ENCODE data around the gene SYNE2. TPM values are rescaled to one million over a fixed set of nuclear protein-coding genes. Genes with fewer than 3 reads are reported as not detected.

Gene SYNE2
- total RNA-seq, 1 donor from 2014 or later = 145 TPM

DNA sequence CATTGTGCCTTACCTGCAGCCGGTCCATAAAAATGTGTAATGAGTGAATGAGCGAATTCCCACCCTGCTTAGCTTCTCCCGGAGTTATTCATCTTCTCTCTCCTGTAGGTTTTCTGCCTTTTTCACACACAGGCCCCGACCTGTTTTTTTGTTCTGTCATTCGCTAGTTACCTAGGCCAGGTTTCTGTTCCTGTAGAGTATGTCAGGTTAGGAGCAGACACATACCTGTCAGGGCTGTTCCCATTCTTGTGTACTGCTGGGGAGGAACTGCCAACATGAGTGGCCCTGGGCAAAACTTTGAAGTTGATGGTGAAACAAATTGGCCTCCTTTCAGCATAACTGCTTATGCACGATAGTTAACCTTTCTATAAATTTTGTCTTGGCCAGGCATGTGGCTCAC is 140.1 kb downstream of the SYNE2 start:
- no peaks in the 10 kb centered on the region for H3K27me3 ChIP-seq
- peaks cover 0 to 30% of the 10 kb centered on the region in 2 donors for H3K36me3 ChIP-seq
- intact Hi-C loops (cut with DNase I) = no loop called here
- TF ChIP-seq POLR2A (IDR thresholded peaks at IDR 0.05) (no peak), POLR2AphosphoS5 (IDR thresholded peaks at IDR 0.05; ENCODE audit: insufficient read depth in 1 of 2, low read depth in 1 of 2) (peak in 1 of 2 donors; percentile 64)
- TF ChIP-seq, protein P1, sequence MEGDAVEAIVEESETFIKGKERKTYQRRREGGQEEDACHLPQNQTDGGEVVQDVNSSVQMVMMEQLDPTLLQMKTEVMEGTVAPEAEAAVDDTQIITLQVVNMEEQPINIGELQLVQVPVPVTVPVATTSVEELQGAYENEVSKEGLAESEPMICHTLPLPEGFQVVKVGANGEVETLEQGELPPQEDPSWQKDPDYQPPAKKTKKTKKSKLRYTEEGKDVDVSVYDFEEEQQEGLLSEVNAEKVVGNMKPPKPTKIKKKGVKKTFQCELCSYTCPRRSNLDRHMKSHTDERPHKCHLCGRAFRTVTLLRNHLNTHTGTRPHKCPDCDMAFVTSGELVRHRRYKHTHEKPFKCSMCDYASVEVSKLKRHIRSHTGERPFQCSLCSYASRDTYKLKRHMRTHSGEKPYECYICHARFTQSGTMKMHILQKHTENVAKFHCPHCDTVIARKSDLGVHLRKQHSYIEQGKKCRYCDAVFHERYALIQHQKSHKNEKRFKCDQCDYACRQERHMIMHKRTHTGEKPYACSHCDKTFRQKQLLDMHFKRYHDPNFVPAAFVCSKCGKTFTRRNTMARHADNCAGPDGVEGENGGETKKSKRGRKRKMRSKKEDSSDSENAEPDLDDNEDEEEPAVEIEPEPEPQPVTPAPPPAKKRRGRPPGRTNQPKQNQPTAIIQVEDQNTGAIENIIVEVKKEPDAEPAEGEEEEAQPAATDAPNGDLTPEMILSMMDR (IDR thresholded peaks at IDR 0.05) = no peak
- H3K9me3 ChIP-seq = no peaks in the 10 kb centered on the region
- H3K4me1 ChIP-seq = no peaks in the 10 kb centered on the region
- no peak overlapping the region for H3K4me3 ChIP-seq
- H3K27ac ChIP-seq = no peak overlapping the region
- no peak for DNase-seq (ENCODE audit: extremely low spot score in 2 of 2)

DNA sequence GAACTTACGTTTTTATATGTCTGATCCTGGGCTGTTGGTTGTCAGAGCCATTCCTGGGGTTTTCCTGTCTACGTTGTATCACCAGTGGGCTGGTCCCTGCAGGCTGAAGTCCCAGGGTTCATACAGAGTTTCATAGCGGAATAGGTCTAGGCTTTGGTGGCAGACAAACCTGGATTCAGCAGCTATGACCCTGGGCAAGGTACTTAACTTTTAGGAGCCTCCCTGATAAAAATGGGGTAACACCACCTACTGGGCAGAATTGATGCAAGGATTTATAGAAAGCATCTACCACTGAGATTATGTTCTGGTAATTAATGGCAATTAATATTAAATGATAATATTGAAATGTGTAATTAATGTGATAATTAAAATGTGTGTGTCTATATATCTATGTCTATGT is 141.2 kb downstream of the SYNE2 start:
- no peak overlapping the region for H3K27ac ChIP-seq
- no peak overlapping the region for H3K4me3 ChIP-seq
- no peaks in the 10 kb centered on the region for H3K27me3 ChIP-seq
- no peak for DNase-seq (ENCODE audit: extremely low spot score in 2 of 2)
- H3K36me3 ChIP-seq = peaks cover 0 to 38% of the 10 kb centered on the region in 2 donors
- intact Hi-C loops (cut with DNase I) = no loop called here
- TF ChIP-seq POLR2AphosphoS5 (IDR thresholded peaks at IDR 0.05; ENCODE audit: insufficient read depth in 1 of 2, low read depth in 1 of 2) (no peak), POLR2A (IDR thresholded peaks at IDR 0.05) (no peak)
- TF ChIP-seq, protein P1 (IDR thresholded peaks at IDR 0.05) = no peak
- H3K4me1 ChIP-seq = no peaks in the 10 kb centered on the region
- H3K9me3 ChIP-seq = no peaks in the 10 kb centered on the region

DNA sequence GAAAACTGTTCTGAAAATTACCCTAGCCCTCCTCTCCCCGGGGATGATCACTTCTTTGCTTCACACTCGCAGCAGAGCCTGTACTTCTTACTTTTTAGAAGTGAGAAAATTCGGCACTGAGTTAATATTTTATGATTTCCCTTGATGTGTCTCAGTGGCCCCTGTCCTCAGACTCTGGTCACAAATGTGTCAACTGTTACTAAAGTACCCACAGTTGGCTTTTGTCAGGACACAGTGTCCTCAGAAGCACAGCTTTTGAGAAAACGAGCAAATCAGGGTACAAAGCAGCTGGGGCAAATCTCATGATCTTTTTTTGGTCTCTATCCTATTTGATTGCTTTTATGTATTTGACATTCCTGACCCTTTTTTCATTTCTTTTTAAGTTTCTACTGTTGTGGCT is 142.5 kb downstream of the SYNE2 start:
- Histone ChIP-seq H3K36me3 (peaks cover 0 to 51% of the 10 kb centered on the region in 2 donors), H3K27ac (no peak overlapping the region), H3K27me3 (no peaks in the 10 kb centered on the region), H3K4me3 (no peak overlapping the region), H3K4me1 (no peaks in the 10 kb centered on the region), H3K9me3 (no peaks in the 10 kb centered on the region)
- intact Hi-C loops (cut with DNase I) = no loop called here
- TF ChIP-seq POLR2AphosphoS5 (IDR thresholded peaks at IDR 0.05; ENCODE audit: insufficient read depth in 1 of 2, low read depth in 1 of 2) = no peak
- TF ChIP-seq, protein P1 (IDR thresholded peaks at IDR 0.05) = no peak
- no peak for TF ChIP-seq POLR2A (IDR thresholded peaks at IDR 0.05)
- DNase-seq (ENCODE audit: extremely low spot score in 2 of 2) = no peak

DNA sequence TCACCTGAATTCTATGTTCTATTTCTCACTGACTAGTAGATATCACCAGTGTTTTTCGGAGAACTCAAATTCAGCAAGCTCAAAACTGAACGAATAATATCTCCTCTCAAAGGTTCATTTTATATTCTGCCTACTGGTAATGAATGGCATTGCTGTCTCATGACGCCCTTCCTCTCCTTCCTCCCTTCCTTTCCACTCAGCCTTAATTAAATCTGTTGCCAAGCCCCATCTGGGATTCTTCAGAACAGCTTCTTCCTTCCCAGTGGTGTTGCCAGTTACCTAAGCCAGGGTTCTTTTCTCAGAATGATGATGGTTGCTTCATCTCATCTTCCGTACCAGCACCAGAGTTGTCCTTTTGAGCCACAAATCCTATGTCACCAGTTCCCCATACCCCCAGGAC is 143.2 kb downstream of the SYNE2 start:
- intact Hi-C loops (cut with DNase I) = no loop called here
- H3K4me3 ChIP-seq = no peak overlapping the region
- H3K27me3 ChIP-seq = no peaks in the 10 kb centered on the region
- peaks cover 0 to 53% of the 10 kb centered on the region in 2 donors for H3K36me3 ChIP-seq
- H3K9me3 ChIP-seq = no peaks in the 10 kb centered on the region
- TF ChIP-seq POLR2AphosphoS5 (IDR thresholded peaks at IDR 0.05; ENCODE audit: insufficient read depth in 1 of 2, low read depth in 1 of 2) (no peak), POLR2A (IDR thresholded peaks at IDR 0.05) (no peak)
- TF ChIP-seq, protein P1 (IDR thresholded peaks at IDR 0.05) = no peak
- no peak for DNase-seq (ENCODE audit: extremely low spot score in 2 of 2)
- no peak overlapping the region for H3K27ac ChIP-seq
- no peaks in the 10 kb centered on the region for H3K4me1 ChIP-seq

DNA sequence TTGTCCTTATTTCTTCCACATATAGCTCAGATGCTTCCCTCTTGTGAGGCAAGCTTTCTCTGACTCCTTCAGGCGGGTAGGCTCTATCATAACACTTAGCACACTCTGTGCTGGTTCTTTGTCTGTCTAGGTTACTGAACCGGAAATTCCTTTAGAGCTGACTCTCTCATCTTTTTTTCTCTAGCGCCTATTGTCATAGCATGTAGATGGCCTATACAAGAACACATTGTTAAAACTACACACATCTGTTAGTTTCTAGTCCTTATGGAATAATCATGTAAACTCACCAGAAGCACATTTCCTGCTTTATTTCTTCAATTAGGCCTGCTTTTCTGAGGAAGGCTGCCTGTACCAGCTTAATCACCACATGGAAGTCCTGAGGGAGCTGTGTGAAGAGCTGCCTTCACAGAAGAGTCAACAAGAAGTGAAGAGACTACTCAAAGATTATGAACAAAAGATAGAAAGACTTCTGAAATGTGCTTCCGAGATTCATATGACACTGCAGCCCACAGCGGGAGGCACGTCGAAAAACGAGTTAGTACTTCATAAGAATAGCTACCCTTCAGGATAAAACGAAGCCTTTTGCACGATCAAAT is 143.9 kb downstream of the SYNE2 start:
- intact Hi-C loops (cut with DNase I) = no loop called here
- TF ChIP-seq POLR2A (IDR thresholded peaks at IDR 0.05) = no peak
- TF ChIP-seq, protein P1 (IDR thresholded peaks at IDR 0.05) = no peak
- no peak for TF ChIP-seq POLR2AphosphoS5 (IDR thresholded peaks at IDR 0.05; ENCODE audit: insufficient read depth in 1 of 2, low read depth in 1 of 2)
- DNase-seq (ENCODE audit: extremely low spot score in 2 of 2) = no peak

More for the DNA sequence above, 143.9 kb downstream of the SYNE2 start:
- H3K36me3 ChIP-seq = peaks cover 0 to 52% of the 10 kb centered on the region in 2 donors
- no peaks in the 10 kb centered on the region for H3K4me1 ChIP-seq
- no peaks in the 10 kb centered on the region for H3K9me3 ChIP-seq
- no peaks in the 10 kb centered on the region for H3K27me3 ChIP-seq
- H3K27ac ChIP-seq = no peak overlapping the region
- no peak overlapping the region for H3K4me3 ChIP-seq

Measured in vagina (tissue), 2 donors.